Camera-type eye (tissue), 1 donor: ENCODE measurements around the gene OR2AG2. TPM values are rescaled to one million over a fixed set of nuclear protein-coding genes. Genes with fewer than 3 reads are reported as not detected.

Experiments
- total RNA-seq: library from RNA; depleted of rRNA; stranded (reverse); fragments of >200 nt; gene quantifications from one replicate; pipeline ENCODE4 v1.2.3, GENCODE V29; 2014

OR2AG2 gene
- total RNA-seq, result 0.16 TPM

GRCh38 chr11:6771926-6772893, at the start of gene OR2AG2:
TSS of gene OR2AG2 (minus strand) at chr11:6771976. CDS start at chr11:6768957, 3,019 bp downstream.

GRCh38 chr11:6799402-6799801, 27.6 kb upstream of the OR2AG2 start, which contains the start of gene OR6A2:
TSS of gene OR6A2 (minus strand) at chr11:6799689. CDS start at chr11:6795708, 3,981 bp downstream.

GRCh38 chr11:6782720-6783119, 10.9 kb upstream of the OR2AG2 start, which contains the start of gene OR2AG1:
TSS of gene OR2AG1 (plus strand) at chr11:6783020. CDS start at chr11:6785038, 2,018 bp downstream.

Other genes starting within 250 kb of the OR2AG2 start
- 25.6 TPM for gene RRP8, start 168.4 kb downstream of the OR2AG2 start, total RNA-seq
- 136 TPM for gene ILK, start 168.2 kb downstream of the OR2AG2 start, total RNA-seq
- gene TAF10, start 159.8 kb downstream of the OR2AG2 start, total RNA-seq, result 16.2 TPM
- 65.5 TPM for gene TPP1, start 152.6 kb downstream of the OR2AG2 start, total RNA-seq
- 84.2 TPM for gene DCHS1, start 116.2 kb downstream of the OR2AG2 start, total RNA-seq
- 30.1 TPM for gene MRPL17, start 88.6 kb downstream of the OR2AG2 start, total RNA-seq
- gene OR2AG1, start 11.0 kb upstream of the OR2AG2 start, total RNA-seq, result not detected
- gene OR6A2, start 27.7 kb upstream of the OR2AG2 start, total RNA-seq, result 0.55 TPM
- gene OR10A5, start 73.7 kb upstream of the OR2AG2 start, total RNA-seq, result not detected
- gene OR10A2, start 91.1 kb upstream of the OR2AG2 start, total RNA-seq, result 0.22 TPM
- not detected for gene OR10A4, start 104.6 kb upstream of the OR2AG2 start, total RNA-seq
- gene OR2D2, start 120.5 kb upstream of the OR2AG2 start, total RNA-seq, result 0.38 TPM
- gene OR2D3, start 149.0 kb upstream of the OR2AG2 start, total RNA-seq, result not detected
- 2.1 TPM for gene ZNF215, start 154.4 kb upstream of the OR2AG2 start, total RNA-seq
- 18.0 TPM for gene ZNF214, start 248.4 kb upstream of the OR2AG2 start, total RNA-seq
- 0.88 TPM for gene NLRP14, start 248.5 kb upstream of the OR2AG2 start, total RNA-seq